Osteocyte (in vitro differentiated cells): ENCODE measurements around the gene FAM217B. TPM values are rescaled to one million over a fixed set of nuclear protein-coding genes. Genes with fewer than 3 reads are reported as not detected.
A peak's percentile ranks its signal among the peaks of the same experiment; 100 is the strongest.

Experiments used
- DNase-seq: peaks from one replicate; pipeline ENCODE4 v3.0.0; 2021; ENCODE audit warnings: mixed read lengths; ENCODE audit not compliant: unreplicated experiment; ENCODE audit errors: extremely low spot score
- H3K27ac Mint-ChIP-seq: one replicate; pipeline ENCODE4 v1.8.0; 2021; ENCODE audit warnings: mild to moderate bottlenecking, mixed read lengths; ENCODE audit not compliant: unreplicated experiment
- H3K27me3 Mint-ChIP-seq: one replicate; pipeline ENCODE4 v1.8.0; 2021; ENCODE audit warnings: mixed read lengths; ENCODE audit not compliant: unreplicated experiment
- H3K36me3 Mint-ChIP-seq: one replicate; pipeline ENCODE4 v1.8.0; 2021; ENCODE audit warnings: mixed read lengths; ENCODE audit not compliant: unreplicated experiment
- H3K4me1 Mint-ChIP-seq: one replicate; pipeline ENCODE4 v1.8.0; 2021; ENCODE audit warnings: mixed read lengths; ENCODE audit not compliant: unreplicated experiment
- H3K4me3 Mint-ChIP-seq: one replicate; pipeline ENCODE4 v1.8.0; 2021; ENCODE audit warnings: mild to moderate bottlenecking, moderate library complexity, mixed read lengths; ENCODE audit not compliant: unreplicated experiment
- H3K9me3 Mint-ChIP-seq: one replicate; pipeline ENCODE4 v1.8.0; 2021; ENCODE audit warnings: mixed read lengths; ENCODE audit not compliant: unreplicated experiment
- CTCF ChIP-seq: fragments of 200-600 bp; sonication (generic); IDR thresholded peaks from 2 replicates; pipeline ENCODE4 v1.5.0; 2021; ENCODE audit warnings: antibody characterized with exemption, mild to moderate bottlenecking, moderate library complexity
- total RNA-seq: library from RNA; stranded (reverse); gene quantifications from 2 replicates; pipeline ENCODE4 v1.2.1, GENCODE V29; 2021

Gene FAM217B
- total RNA-seq, 1 donor from 2014 or later: 17.7 TPM

DNA sequence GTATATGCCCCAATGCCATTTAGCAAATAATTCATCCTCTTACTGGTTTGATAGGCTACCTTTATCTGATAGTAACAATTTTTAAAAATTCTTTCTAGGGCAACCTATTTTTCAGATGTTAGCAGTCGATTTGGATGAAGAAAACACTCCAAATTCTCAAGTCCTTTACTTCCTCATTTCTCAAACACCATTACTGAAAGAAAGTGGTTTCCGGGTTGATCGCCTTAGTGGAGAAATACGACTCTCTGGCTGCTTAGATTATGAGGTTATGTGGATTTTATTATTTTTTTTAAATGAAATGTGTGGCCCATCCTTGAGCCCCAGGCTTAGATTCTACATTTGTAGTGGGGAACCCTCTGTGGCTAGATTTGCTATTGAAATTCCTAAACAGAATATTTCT, 44.4 kb downstream of the FAM217B start:
- H3K4me3 Mint-ChIP-seq: no peak overlapping the region

DNA sequence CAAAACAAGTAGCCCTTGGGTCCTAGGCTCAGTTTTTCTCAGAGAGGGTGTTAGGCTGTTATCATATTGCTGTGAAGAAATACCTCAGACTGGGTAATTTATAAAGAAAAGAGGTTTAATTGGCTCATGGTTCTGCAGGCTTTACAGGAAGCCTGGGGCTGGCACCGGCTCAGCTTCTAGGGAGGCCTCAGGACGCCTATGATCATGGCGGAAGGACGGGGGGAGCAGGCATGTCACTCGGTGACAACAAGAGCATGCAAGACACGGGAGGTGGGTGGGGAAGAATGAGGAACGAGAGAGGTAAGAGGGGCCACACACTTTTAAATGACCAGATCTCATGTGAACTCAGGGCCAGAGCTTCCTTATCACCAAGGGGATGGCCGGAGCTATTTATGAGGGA, 45.0 kb downstream of the FAM217B start:
- H3K36me3 Mint-ChIP-seq: no peaks in the 10 kb centered on the region
- H3K4me3 Mint-ChIP-seq: no peak overlapping the region
- peak; percentile 42 for DNase-seq
- H3K27me3 Mint-ChIP-seq: peaks cover 6% of the 10 kb centered on the region
- no peaks in the 10 kb centered on the region for H3K4me1 Mint-ChIP-seq
- peaks cover 8% of the 10 kb centered on the region for H3K9me3 Mint-ChIP-seq
- H3K27ac Mint-ChIP-seq: no peak overlapping the region
- TF ChIP-seq CTCF: no peak

More for the DNA sequence above, 44.4 kb downstream of the FAM217B start:
- H3K27ac Mint-ChIP-seq: no peak overlapping the region
- no peak for TF ChIP-seq CTCF
- peaks cover 8% of the 10 kb centered on the region for H3K9me3 Mint-ChIP-seq
- no peak for DNase-seq
- H3K27me3 Mint-ChIP-seq: peaks cover 6% of the 10 kb centered on the region
- no peaks in the 10 kb centered on the region for H3K4me1 Mint-ChIP-seq
- no peaks in the 10 kb centered on the region for H3K36me3 Mint-ChIP-seq

DNA sequence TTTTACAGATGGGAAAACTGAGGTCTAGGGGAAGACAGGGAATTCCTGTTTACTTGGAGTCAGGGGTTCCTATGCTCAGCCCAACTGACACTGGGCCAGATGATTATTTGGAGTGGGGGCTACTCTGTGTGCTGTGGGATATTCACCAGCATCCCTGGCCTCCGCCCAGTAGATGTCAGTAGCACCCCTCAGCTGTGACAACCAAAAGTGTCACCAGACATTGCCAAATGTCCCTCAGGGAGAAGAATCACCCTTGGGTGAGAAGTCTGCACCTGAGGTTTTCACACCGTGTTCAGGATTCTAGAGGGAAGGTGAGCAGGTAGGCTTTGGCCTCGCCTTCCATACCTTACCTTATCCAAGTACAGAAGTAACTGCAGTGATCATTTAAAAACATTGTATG, 45.7 kb downstream of the FAM217B start:
- H3K4me1 Mint-ChIP-seq: no peaks in the 10 kb centered on the region
- DNase-seq: peak; percentile 34
- H3K4me3 Mint-ChIP-seq: no peak overlapping the region
- no peaks in the 10 kb centered on the region for H3K36me3 Mint-ChIP-seq
- peaks cover 6% of the 10 kb centered on the region for H3K27me3 Mint-ChIP-seq
- TF ChIP-seq CTCF: no peak
- peaks cover 8% of the 10 kb centered on the region for H3K9me3 Mint-ChIP-seq
- no peak overlapping the region for H3K27ac Mint-ChIP-seq

DNA sequence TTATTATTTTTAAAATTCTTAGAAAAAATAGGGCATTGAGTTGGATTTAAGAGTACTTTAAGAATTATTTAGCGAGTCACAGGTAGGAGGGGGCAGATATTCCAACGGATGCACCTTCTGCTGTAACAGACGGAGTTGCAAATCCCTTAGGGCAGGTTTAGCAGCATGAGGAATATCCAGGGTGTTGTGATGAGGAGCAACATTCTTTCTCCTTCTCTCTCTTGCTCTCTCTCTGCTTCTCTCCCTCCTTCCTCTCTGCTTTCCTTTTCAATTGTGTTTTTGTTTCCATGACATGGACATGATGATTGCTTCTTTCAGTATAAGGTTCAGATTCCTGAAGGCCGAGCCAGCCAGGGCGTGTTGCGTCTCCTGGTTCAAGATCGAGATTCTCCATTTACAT, 46.9 kb downstream of the FAM217B start:
- Mint-ChIP-seq H3K27ac (no peak overlapping the region), H3K4me3 (no peak overlapping the region), H3K9me3 (peaks cover under 1% of the 10 kb centered on the region), H3K27me3 (peaks cover under 1% of the 10 kb centered on the region), H3K4me1 (no peaks in the 10 kb centered on the region), H3K36me3 (no peaks in the 10 kb centered on the region)
- TF ChIP-seq CTCF: no peak
- DNase-seq: no peak

GRCh38 chr20:59988141-59988540, 48.0 kb downstream of the FAM217B start:
- TF ChIP-seq CTCF: no peak
- Mint-ChIP-seq H3K36me3 (no peaks in the 10 kb centered on the region), H3K9me3 (no peaks in the 10 kb centered on the region), H3K27me3 (no peaks in the 10 kb centered on the region), H3K4me3 (no peak overlapping the region), H3K27ac (no peak overlapping the region), H3K4me1 (no peaks in the 10 kb centered on the region)
- DNase-seq: no peak
